Ovary (tissue), 3 donors: ENCODE measurements around the gene NAA35.

Source experiments
- POLR2A ChIP-seq: fragments of 450-650 bp; IDR thresholded peaks from one replicate; pipeline ENCODE4 v1.6.1; 2017; ENCODE audit warnings: antibody characterized with exemption, mild to moderate bottlenecking, moderate library complexity
- TF ChIP-seq, protein P1 (sequence below), 3 donors: fragments of 450-650 bp in 2 of 3; fragments of 200-600 bp in 1 of 3; IDR thresholded peaks; one replicate each; pipeline versions ENCODE4 v1.5.1 to v1.8.0; 2016 to 2022; ENCODE audit warnings: antibody characterized with exemption in 3 of 3, mild to moderate bottlenecking in 1 of 3
- donor health status: DM: no; HTN: no; CAD: no.

DNA sequence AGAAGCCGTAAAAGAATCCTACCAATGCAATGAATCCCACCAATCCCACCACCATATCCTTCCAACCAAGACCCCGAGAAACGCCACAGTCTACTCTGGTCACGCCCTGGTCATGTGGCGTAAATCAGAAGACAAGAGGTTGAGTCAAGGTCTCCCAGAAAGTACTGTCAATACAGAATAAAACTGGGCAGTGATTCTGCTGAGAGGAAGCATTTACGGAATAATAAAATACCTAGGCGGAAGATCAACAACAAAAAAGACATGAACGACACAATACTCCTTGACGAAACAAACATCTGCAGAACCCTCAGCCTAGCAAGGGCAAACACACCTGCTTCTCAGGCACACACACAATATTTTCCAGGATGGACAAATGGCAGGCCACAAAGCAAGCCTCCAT, 95.6 kb downstream of the NAA35 start:
- TF ChIP-seq, protein P1, sequence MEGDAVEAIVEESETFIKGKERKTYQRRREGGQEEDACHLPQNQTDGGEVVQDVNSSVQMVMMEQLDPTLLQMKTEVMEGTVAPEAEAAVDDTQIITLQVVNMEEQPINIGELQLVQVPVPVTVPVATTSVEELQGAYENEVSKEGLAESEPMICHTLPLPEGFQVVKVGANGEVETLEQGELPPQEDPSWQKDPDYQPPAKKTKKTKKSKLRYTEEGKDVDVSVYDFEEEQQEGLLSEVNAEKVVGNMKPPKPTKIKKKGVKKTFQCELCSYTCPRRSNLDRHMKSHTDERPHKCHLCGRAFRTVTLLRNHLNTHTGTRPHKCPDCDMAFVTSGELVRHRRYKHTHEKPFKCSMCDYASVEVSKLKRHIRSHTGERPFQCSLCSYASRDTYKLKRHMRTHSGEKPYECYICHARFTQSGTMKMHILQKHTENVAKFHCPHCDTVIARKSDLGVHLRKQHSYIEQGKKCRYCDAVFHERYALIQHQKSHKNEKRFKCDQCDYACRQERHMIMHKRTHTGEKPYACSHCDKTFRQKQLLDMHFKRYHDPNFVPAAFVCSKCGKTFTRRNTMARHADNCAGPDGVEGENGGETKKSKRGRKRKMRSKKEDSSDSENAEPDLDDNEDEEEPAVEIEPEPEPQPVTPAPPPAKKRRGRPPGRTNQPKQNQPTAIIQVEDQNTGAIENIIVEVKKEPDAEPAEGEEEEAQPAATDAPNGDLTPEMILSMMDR (IDR thresholded peaks at IDR 0.05): no peak
- no peak for TF ChIP-seq POLR2A
